Activated CD8-positive, alpha-beta T cell treated with anti-CD3 and anti-CD28 coated beads for 36 hours (primary cell): ENCODE measurements around the gene ZNF22. TPM values are rescaled to one million over a fixed set of nuclear protein-coding genes. Genes with fewer than 3 reads are reported as not detected.

Experiments
- ATAC-seq: fragments of 200-7000 bp; cut with Tn5 transposase; one replicate; pipeline ENCODE4 v1.10.0; 2021; ENCODE audit warnings: mild to moderate bottlenecking, moderate library complexity
- CTCF ChIA-PET: fragments of 350-600 bp; sonication (Branson Sonifier 250); formaldehyde crosslinking; loops from one replicate; lab custom pipeline; 2021; ENCODE audit warnings: antibody characterized with exemption; lab: Charles Lee
- POLR2A ChIA-PET: fragments of 350-600 bp; sonication (Branson Sonifier 250); formaldehyde crosslinking; loops from one replicate; lab custom pipeline; 2021; ENCODE audit warnings: antibody characterized with exemption; lab: Charles Lee
- DNase-seq: peaks from one replicate; pipeline ENCODE4 v3.0.0-alpha.2; 2020
- H3K27ac Mint-ChIP-seq: one replicate; pipeline ENCODE4 v1.8.0; 2021; ENCODE audit warnings: mild to moderate bottlenecking, mixed read lengths
- H3K27me3 Mint-ChIP-seq: one replicate; pipeline ENCODE4 v1.8.0; 2021; ENCODE audit warnings: mixed read lengths
- H3K36me3 Mint-ChIP-seq: one replicate; pipeline ENCODE4 v1.8.0; 2021; ENCODE audit warnings: low read depth, mixed read lengths
- H3K4me1 Mint-ChIP-seq: one replicate; pipeline ENCODE4 v1.8.0; 2021; ENCODE audit warnings: low read depth, mixed read lengths
- H3K4me3 Mint-ChIP-seq: one replicate; pipeline ENCODE4 v1.8.0; 2021; ENCODE audit warnings: mild to moderate bottlenecking, moderate library complexity, mixed read lengths
- H3K9me3 Mint-ChIP-seq: one replicate; pipeline ENCODE4 v1.8.0; 2021; ENCODE audit warnings: mixed read lengths
- CTCF ChIP-seq: fragments of 200-600 bp; IDR thresholded peaks from one replicate; pipeline ENCODE4 v1.8.0; 2022; ENCODE audit warnings: antibody characterized with exemption, mild to moderate bottlenecking
- intact Hi-C: fragments of 100-400 bp; cut with micrococcal nuclease; formaldehyde crosslinking; loops from one replicate; pipeline ENCODE4 v1.10.0; 2022
- total RNA-seq, 2 experiments: library from RNA; stranded (reverse); gene quantifications; one replicate each; pipeline ENCODE4 v1.2.3, GENCODE V29; 2021

Gene ZNF22
- total RNA-seq, result 10 to 100 TPM; 34.4 to 37.6 TPM

- peaks cover 40% of the 10 kb centered on the region for H3K4me1 Mint-ChIP-seq
- H3K27ac Mint-ChIP-seq, result peak within 1 kb of the TSS; percentile 97
- peaks cover 43% of the 10 kb centered on the region for H3K36me3 Mint-ChIP-seq
- intact Hi-C loops, result loop anchor here (10.0 kb wide), 1 partner anchor 234 kb away; no protein-coding TSS in a partner anchor
- ChIA-PET POLR2A (interaction anchor here (0.6 to 1.5 kb wide), 10 partner anchors 10 to 68 kb away, joined by 3 to 5 read pairs (median 4); partner anchors contain the start of gene DEPP1), CTCF (interaction anchor here (1.0 to 1.3 kb wide), 2 partner anchors 30 to 68 kb away, joined by 3 read pairs; no protein-coding TSS in a partner anchor)
- ATAC-seq (peak; percentile 82), DNase-seq (peak; percentile 83)
- TF ChIP-seq CTCF, result no peak
- peak within 1 kb of the TSS; percentile 87 for H3K4me3 Mint-ChIP-seq
- H3K9me3 Mint-ChIP-seq, result peaks cover 30% of the 10 kb centered on the region
- H3K27me3 Mint-ChIP-seq, result no peaks in the 10 kb centered on the region
Measured at GRCh38 chr10:45000752-45001380, at the start of gene ZNF22. TSS of gene ZNF22 (plus strand) at chr10:45000923. CDS start at chr10:45003369, 2,446 bp downstream.

GRCh38 chr10:44951576-44952226 is 49.0 kb upstream of the ZNF22 start:
- no peak for TF ChIP-seq CTCF
- Mint-ChIP-seq H3K4me1 (peaks cover 4% of the 10 kb centered on the region), H3K4me3 (no peak overlapping the region), H3K27me3 (no peaks in the 10 kb centered on the region), H3K36me3 (peaks cover 5% of the 10 kb centered on the region), H3K27ac (no peak overlapping the region), H3K9me3 (no peaks in the 10 kb centered on the region)
- ChIA-PET POLR2A (no interaction called here), CTCF (no interaction called here)
- DNase-seq (no peak), ATAC-seq (no peak)
- intact Hi-C loops, result no loop called here

- H3K4me3 Mint-ChIP-seq, result no peak overlapping the region
- intact Hi-C loops, result no loop called here
- DNase-seq, result no peak
- ChIA-PET CTCF (interaction anchor here (0.9 to 2.5 kb wide), 3 partner anchors 15 to 20 kb away, joined by 3 to 12 read pairs (median 9); no protein-coding TSS in a partner anchor), POLR2A (no interaction called here)
- H3K9me3 Mint-ChIP-seq, result no peaks in the 10 kb centered on the region
- no peak for ATAC-seq
- TF ChIP-seq CTCF, result no peak
- H3K27me3 Mint-ChIP-seq, result no peaks in the 10 kb centered on the region
- H3K27ac Mint-ChIP-seq, result no peak overlapping the region
- peaks cover 8% of the 10 kb centered on the region for H3K36me3 Mint-ChIP-seq
- H3K4me1 Mint-ChIP-seq, result peaks cover 3% of the 10 kb centered on the region
Measured at GRCh38 chr10:44952779-44953231, 47.9 kb upstream of the ZNF22 start.

- TF ChIP-seq CTCF, result no peak
- ATAC-seq (no peak), DNase-seq (no peak)
- POLR2A ChIA-PET, result interaction anchor here (0.9 kb wide), 1 partner anchor 9 kb away, joined by 3 read pairs; no protein-coding TSS in a partner anchor
- H3K9me3 Mint-ChIP-seq, result no peaks in the 10 kb centered on the region
- intact Hi-C loops, result no loop called here
- H3K4me3 Mint-ChIP-seq, result no peak overlapping the region
- no peaks in the 10 kb centered on the region for H3K27me3 Mint-ChIP-seq
- CTCF ChIA-PET, result interaction anchor here (2.0 to 2.5 kb wide), 2 partner anchors 14 to 22 kb away, joined by 9 to 12 read pairs; no protein-coding TSS in a partner anchor
- peaks cover 10% of the 10 kb centered on the region for H3K4me1 Mint-ChIP-seq
- H3K27ac Mint-ChIP-seq, result no peak overlapping the region
- H3K36me3 Mint-ChIP-seq, result peaks cover 8% of the 10 kb centered on the region
Measured at GRCh38 chr10:44954042-44954441, 46.7 kb upstream of the ZNF22 start.
